ENCODE results near the gene HOOK1.

The HOOK1 gene

GRCh38 chr1:59897165-59897564, 82.4 kb downstream of the HOOK1 start:
- no peaks in the 10 kb centered on the region for H4K20me1 ChIP-seq (ENCODE audit: insufficient read depth, low read length)
- no peak overlapping the region for H3K9ac ChIP-seq (ENCODE audit: low read length)
- no peak overlapping the region for H3K4me2 ChIP-seq (ENCODE audit: low read depth, low read length)
- H3K36me3 ChIP-seq (replicated peaks; ENCODE audit: insufficient read depth, low read length), result no peaks in the 10 kb centered on the region; the same call in 1 of the 2 replicates
- H3K4me3 ChIP-seq (ENCODE audit: low read length), result no peak overlapping the region
- H3K9me3 ChIP-seq (replicated peaks; ENCODE audit: insufficient read depth, low read length), result no peaks in the 10 kb centered on the region
- H3K9me2 ChIP-seq (replicated peaks; ENCODE audit: insufficient read depth, low read length), result no peaks in the 10 kb centered on the region
- no peak overlapping the region for H3K27ac ChIP-seq (ENCODE audit: low read length)
- no peak for DNase-seq
- no peak overlapping the region for H2AFZ ChIP-seq (ENCODE audit: low read length)
- H3K27me3 ChIP-seq (replicated peaks; ENCODE audit: insufficient read depth, low read length), result no peaks in the 10 kb centered on the region
- peaks cover 4% of the 10 kb centered on the region; the same call in 1 of the 2 replicates for H3K4me1 ChIP-seq (ENCODE audit: low read length)
- H3K79me2 ChIP-seq (ENCODE audit: low read length), result no peaks in the 10 kb centered on the region
- TF ChIP-seq CTCF (IDR thresholded peaks at IDR 0.05; ENCODE audit: low read length) (no peak), EZH2 (optimal IDR thresholded peaks at IDR 0.05; ENCODE audit: low read depth, low read length) (no peak), EZH2phosphoT487 (IDR thresholded peaks at IDR 0.05; ENCODE audit: low read length) (no peak)
- H3F3A ChIP-seq (ENCODE audit: insufficient read depth, low read length), result no peaks in the 10 kb centered on the region

- DNase-seq, result no peak
- Histone ChIP-seq H3K27me3 (replicated peaks; ENCODE audit: insufficient read depth, low read length) (no peaks in the 10 kb centered on the region), H2AFZ (ENCODE audit: low read length) (no peak overlapping the region), H3K9me3 (replicated peaks; ENCODE audit: insufficient read depth, low read length) (no peaks in the 10 kb centered on the region), H4K20me1 (ENCODE audit: insufficient read depth, low read length) (no peaks in the 10 kb centered on the region), H3K4me3 (ENCODE audit: low read length) (no peak overlapping the region), H3K79me2 (ENCODE audit: low read length) (no peaks in the 10 kb centered on the region), H3K9ac (ENCODE audit: low read length) (no peak overlapping the region), H3F3A (ENCODE audit: insufficient read depth, low read length) (no peaks in the 10 kb centered on the region), H3K9me2 (replicated peaks; ENCODE audit: insufficient read depth, low read length) (no peaks in the 10 kb centered on the region), H3K4me2 (ENCODE audit: low read depth, low read length) (no peak overlapping the region), H3K36me3 (replicated peaks; ENCODE audit: insufficient read depth, low read length) (no peaks in the 10 kb centered on the region; the same call in 1 of the 2 replicates), H3K4me1 (ENCODE audit: low read length) (no peaks in the 10 kb centered on the region), H3K27ac (ENCODE audit: low read length) (no peak overlapping the region)
- no peak for TF ChIP-seq CTCF (IDR thresholded peaks at IDR 0.05; ENCODE audit: low read length)
- TF ChIP-seq EZH2 (optimal IDR thresholded peaks at IDR 0.05; ENCODE audit: low read depth, low read length), result no peak
- no peak for TF ChIP-seq EZH2phosphoT487 (IDR thresholded peaks at IDR 0.05; ENCODE audit: low read length)
Observed at GRCh38 chr1:59898927-59899326, 84.2 kb downstream of the HOOK1 start.

GRCh38 chr1:59900640-59901039, 85.9 kb downstream of the HOOK1 start:
- DNase-seq, result no peak
- Histone ChIP-seq H3K4me3 (ENCODE audit: low read length) (no peak overlapping the region), H3K36me3 (replicated peaks; ENCODE audit: insufficient read depth, low read length) (no peaks in the 10 kb centered on the region; the same call in 1 of the 2 replicates), H2AFZ (ENCODE audit: low read length) (no peak overlapping the region), H3K4me1 (ENCODE audit: low read length) (no peaks in the 10 kb centered on the region), H3K27me3 (replicated peaks; ENCODE audit: insufficient read depth, low read length) (no peaks in the 10 kb centered on the region), H3K4me2 (ENCODE audit: low read depth, low read length) (no peak overlapping the region), H3K79me2 (ENCODE audit: low read length) (no peaks in the 10 kb centered on the region), H3K9ac (ENCODE audit: low read length) (no peak overlapping the region), H3K9me3 (replicated peaks; ENCODE audit: insufficient read depth, low read length) (no peaks in the 10 kb centered on the region), H3K9me2 (replicated peaks; ENCODE audit: insufficient read depth, low read length) (no peaks in the 10 kb centered on the region), H4K20me1 (ENCODE audit: insufficient read depth, low read length) (no peaks in the 10 kb centered on the region), H3K27ac (ENCODE audit: low read length) (no peak overlapping the region), H3F3A (ENCODE audit: insufficient read depth, low read length) (no peaks in the 10 kb centered on the region)
- no peak for TF ChIP-seq CTCF (IDR thresholded peaks at IDR 0.05; ENCODE audit: low read length)
- TF ChIP-seq EZH2phosphoT487 (IDR thresholded peaks at IDR 0.05; ENCODE audit: low read length), result no peak
- no peak for TF ChIP-seq EZH2 (optimal IDR thresholded peaks at IDR 0.05; ENCODE audit: low read depth, low read length)
